NCI-H146 treated with DMSO at 0.1 percent for 48 hours (cell line): ENCODE measurements around the gene COL10A1.
A peak's percentile ranks its signal among the peaks of the same experiment; 100 is the strongest.

ENCODE experiments used
- DNase-seq: peaks from one replicate; lab custom pipeline; 2025; ENCODE audit not compliant: unreplicated experiment; lab: John Stamatoyannopoulos, UW

COL10A1 gene

DNA sequence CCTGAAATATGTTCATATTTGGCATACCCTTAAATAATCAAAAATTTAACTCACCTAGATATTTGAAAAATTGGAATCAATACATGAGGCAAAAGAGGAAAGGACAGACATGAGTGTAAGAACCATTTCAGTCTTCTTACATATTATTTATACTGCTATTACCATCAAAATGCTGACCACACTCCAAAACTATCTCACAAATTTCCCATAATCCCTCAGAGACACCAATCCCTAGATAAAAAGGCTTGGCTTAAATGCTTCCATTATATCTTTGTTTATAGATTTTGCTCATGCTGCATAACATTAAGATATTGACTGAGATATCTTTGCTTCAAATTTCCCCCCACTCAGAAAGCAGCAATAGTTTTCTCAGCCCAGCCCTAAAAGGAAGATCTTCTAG lies 37.0 kb downstream of the COL10A1 start:
- DNase-seq: no peak

DNA sequence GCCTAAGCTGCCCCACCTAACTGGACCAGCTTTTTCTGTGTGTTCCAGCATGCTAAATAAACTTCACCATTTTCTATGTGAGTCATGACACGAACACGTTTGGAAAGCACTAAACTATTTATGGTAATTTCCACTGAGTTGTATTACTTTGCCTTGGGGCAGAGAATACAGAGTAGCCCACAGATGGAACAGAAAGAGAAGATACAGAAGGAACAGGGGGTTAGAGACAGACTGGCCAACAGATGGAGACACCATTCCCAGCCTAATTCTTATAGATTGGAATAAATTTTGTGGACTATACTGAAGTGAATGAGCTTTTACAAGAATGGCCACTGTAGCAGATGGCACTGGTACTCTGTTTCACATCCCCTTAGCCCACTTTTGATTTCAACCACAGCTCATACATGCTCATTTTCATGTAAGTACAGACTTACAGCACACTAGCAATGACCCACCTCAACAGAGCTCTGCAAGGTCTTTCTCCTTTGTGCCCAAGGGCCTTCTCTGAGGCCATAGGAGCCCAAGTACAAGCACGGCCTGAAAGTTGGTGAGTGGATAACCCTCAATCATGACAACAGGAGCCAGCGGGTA lies 38.4 kb downstream of the COL10A1 start:
- no peak for DNase-seq

DNA sequence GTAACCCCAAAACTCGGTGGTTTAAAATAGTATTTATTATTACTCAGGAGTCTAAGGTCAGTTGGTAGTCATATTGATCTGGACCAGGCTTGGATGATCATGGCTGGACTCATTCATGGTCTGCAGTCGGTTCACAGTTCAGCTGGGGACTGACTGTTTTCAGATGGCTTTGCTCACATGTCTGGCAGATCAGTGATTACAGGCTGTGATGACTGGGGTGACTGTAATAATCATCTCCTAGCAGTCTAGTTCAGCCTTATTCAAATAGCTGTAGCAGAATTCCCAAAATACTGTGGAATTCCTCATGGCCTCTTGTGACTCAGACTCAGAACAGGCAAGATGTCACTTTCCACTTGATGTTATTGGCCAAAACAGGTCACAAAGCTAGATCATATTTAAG lies 41.6 kb downstream of the COL10A1 start:
- no peak for DNase-seq

DNA sequence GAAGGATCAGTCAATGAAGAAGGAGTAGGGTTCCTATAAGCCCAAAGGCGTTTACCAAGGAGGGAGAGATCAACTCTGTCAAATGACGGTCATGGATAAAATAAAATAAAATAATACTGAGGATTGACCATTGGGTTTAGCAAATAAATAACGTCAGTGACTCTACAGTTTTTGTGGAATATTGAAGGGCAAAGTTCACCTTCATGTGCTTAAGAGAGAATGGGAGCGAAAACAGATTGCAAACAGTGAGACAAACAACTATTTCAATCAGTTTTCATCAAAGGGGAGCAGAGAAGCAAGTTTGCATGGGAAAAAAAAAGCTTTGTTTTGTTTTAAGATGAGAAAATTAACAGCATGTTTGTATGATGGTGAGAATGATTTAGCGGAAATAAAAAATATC lies 42.9 kb downstream of the COL10A1 start:
- DNase-seq: no peak

DNA sequence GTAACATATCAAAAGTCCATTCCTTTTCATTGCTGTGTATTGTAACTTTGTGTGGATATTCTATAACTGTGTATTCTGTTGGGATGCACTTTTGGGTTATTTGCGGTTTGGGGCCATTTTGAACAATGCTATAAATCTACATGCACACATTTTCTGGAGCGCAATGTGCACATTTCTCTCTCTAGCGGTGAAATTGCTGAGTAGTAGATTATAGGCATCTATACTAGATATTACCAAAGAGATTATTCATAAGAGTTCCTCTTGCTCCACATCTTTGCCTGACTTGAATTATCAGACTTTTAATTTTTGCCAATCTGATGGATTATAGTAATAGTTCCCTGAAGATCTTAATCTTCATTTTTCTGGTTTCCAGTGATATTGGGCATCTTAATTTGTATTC lies 47.0 kb downstream of the COL10A1 start:
- no peak for DNase-seq

DNA sequence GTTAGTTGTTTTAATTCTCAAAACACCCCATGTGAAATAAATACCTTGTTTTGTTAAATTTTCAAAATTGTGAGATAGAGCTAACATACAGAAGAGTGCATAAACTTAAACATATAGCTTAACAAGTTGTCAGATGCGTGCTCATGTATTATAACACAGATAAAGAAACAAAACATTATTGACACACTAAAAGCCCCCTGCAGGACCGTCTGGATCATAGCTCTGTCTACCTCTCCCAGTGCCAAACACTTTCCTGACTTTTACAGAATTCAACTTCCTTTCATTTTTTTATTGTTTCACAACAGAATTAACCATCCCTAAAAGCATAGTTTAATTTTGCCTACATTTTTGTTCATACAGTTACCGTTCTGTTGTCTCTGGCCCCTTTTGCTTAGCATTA lies 47.4 kb downstream of the COL10A1 start:
- no peak for DNase-seq

DNA sequence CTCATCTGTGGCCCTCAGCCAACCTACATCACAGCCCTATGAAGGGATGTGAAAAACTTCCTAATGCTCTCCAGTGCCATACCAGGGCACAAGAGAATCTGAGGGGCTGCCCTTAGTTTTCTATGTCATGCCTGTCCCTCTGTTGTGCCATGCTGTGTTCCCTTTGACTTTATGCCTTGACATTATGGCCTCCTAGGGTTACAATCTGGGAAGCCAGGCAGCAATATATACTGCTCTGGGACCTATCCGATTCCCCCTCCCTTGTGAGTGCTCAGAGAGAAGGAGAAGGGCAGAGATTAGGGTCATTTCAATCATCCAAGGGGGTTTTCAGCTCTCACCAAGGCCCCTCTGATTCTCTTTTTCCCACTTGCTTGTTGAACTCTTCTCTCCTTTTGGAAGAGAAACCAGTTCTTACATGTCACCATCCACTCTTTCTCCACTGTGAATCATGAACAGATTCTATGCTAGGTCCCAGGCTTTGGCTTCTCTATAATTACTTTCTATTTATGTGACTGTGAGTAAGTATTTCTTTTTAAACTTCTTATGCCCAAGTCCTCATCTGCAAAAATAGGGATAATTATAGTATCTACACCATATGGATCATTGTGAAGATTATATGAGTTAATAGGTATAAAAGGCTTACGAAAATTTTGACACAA lies 51.1 kb downstream of the COL10A1 start:
- DNase-seq: no peak

DNA sequence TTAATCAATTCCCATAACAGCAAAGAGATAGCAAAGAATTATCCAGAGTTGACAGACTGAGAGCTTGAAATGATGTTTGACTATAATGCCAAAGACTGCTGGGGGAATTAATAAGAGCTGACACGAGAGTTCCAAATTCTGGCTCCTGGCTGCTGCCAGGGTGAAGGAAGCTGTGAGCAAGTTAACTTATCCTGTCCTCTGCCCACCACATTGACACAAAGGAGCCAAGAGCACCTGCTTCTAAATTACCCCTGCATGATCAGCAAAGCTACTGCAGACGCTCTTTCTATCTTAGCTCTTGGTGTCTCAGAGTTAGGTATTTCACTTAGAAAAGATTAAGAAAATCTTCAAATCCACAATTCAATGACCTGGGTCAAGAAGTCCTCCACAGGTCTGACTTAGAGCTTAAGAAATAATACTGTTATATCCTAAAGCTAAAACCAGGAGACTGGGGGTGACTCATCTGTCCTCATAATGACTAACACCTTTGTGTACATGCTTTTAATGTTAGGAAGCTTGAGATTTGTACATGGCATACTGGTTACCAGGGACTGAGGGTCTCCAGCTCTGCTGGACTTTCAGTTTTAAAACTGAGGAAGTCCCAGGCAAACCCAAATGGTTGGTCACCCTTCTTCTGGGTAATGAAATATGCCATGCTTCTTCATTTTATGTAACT lies 52.0 kb downstream of the COL10A1 start:
- DNase-seq: peak; percentile 61

DNA sequence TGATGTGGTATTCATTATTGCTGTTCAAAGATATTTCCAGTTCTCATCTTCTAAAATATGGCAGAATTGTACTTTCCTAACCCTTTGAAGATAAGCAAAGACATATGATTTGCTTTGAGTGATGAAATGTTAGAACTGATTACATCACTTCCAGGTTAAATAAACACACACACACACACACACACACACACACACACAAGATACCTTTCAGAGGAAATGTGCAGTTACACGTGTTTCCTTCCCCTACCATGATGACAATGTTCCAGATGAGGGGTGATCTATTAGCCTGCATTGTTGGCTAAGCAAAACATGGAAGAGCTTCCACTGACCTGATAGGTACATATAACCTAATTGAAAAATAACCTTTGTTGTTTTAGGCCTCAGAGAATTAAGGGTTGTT lies 53.6 kb downstream of the COL10A1 start:
- DNase-seq: no peak

DNA sequence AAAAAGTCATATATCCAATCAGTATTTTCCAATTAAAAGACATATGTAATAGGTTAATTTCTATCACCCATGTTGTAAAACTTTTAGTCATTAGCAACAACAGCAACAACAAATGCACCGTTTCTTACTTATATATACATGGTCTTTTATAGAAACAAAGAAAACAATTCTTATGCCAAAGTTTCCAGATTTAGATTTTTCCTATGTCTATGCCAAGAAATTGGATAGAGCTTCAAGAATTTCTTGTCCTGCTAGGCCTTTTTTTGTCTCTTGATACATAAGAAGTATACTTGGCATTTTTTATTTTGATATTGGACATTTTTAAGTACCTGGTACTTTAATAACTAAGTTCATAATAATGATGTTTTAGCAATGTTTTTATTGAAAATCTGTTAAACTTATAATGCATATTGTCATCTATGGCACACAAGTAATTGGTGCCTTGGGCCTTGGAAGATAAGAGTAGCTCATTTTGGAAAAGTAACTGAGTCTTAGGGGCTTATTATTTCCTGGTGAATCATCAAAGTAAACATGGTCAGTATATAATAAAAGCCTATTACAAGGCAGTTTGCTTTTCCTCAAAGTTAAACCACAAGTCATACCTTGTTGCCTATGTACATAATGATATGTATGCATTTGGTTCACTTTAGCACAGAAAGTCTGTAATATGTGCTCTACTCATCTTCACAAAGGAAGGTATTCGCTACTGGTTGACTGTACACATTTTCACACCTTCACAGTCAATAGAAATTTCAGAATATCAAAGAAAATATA lies 55.1 kb downstream of the COL10A1 start:
- no peak for DNase-seq

DNA sequence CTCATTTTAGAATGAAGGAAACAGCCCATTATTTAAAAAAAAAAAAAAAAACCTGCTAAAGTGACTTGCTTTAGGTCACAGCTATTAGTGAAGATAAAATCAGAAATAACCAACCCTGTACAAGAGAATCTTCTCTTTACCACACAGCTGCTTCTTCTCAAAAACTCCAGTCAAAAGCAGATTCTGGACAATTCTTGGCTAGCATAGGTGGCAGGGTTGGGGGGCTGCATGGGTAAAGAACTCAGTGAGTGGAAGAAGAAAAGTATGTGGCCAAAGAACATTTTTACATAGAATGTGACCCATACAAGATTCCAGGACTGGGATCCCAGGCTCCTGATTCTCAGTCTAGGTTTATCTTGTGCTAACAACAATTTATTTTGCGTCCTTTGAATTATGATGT lies 55.8 kb downstream of the COL10A1 start:
- no peak for DNase-seq
